Left lung (tissue), 10 donors: ENCODE data around the gene NT5C1A. TPM values are rescaled to one million over a fixed set of nuclear protein-coding genes. Genes with fewer than 3 reads are reported as not detected.

Experiments used
- ATAC-seq: fragments of 200-7000 bp; cut with Tn5 transposase; one replicate; pipeline ENCODE4 v1.9.1; 2020; ENCODE audit warnings: moderate library complexity
- DNase-seq, 4 donors: peaks; one replicate each; pipeline ENCODE4 v3.0.0-alpha.2; 2013 to 2020
- H3K27ac ChIP-seq, 2 donors: fragments of 200-600 bp; sonication (generic) in 1 of 2; one replicate each; pipeline versions ENCODE4 v1.5.0 to v1.8.0; 2020 to 2021
- H3K27me3 ChIP-seq, 2 donors: fragments of 200-600 bp; sonication (generic) in 1 of 2; one replicate each; pipeline versions ENCODE4 v1.5.0 to v1.8.0; 2020 to 2021
- H3K36me3 ChIP-seq, 2 donors: fragments of 200-600 bp; sonication (generic) in 1 of 2; one replicate each; pipeline versions ENCODE4 v1.5.0 to v1.8.0; 2020 to 2021
- H3K4me1 ChIP-seq, 2 donors: fragments of 200-600 bp; one replicate each; pipeline ENCODE4 v1.8.0; 2021
- H3K4me3 ChIP-seq, 2 donors: fragments of 200-600 bp; sonication (generic) in 1 of 2; one replicate each; pipeline versions ENCODE4 v1.5.0 to v1.8.0; 2020 to 2021; ENCODE audit warnings: mild to moderate bottlenecking in 1 of 2
- H3K9me3 ChIP-seq, 2 donors: fragments of 200-600 bp; sonication (generic) in 1 of 2; one replicate each; pipeline versions ENCODE4 v1.5.0 to v1.8.0; 2020 to 2021
- CTCF ChIP-seq, 2 donors: fragments of 200-600 bp; sonication (generic) in 1 of 2; IDR thresholded peaks; one replicate each; pipeline versions ENCODE4 v1.5.0 to v1.8.0; 2021; ENCODE audit warnings: antibody characterized with exemption in 2 of 2
- intact Hi-C, 2 donors: fragments of 100-400 bp; cut with DNase I; formaldehyde crosslinking; loops; one replicate each; pipeline versions ENCODE4 v1.11.2 to v1.14.2; 2022
- polyA plus RNA-seq, 6 donors: library from polyadenylated mRNA; unstranded; fragments of 120-200 nt; gene quantifications; one replicate each; pipeline ENCODE4 v1.2.1, GENCODE V29; 2013; ENCODE audit not compliant: insufficient read length in 6 of 6
- total RNA-seq, 2 donors: library from RNA; stranded (reverse); fragmentation: NEBNext Ultra II Directional; extraction: Animal tissue kit (Norgen Biotek cat#: 25700); gene quantifications; one replicate each; pipeline ENCODE4 v1.2.1, GENCODE V29; 2021
- donor health status: DM: no; HTN: yes; CAD: no.
- donor health status: DM: no; HTN: no; CAD: no.

The NT5C1A gene
- total and polyA plus RNA-seq, 8 donors: 0.21 to 8.9 (median 0.24) TPM; not detected in 3

- TF ChIP-seq CTCF (IDR thresholded peaks at IDR 0.05): no peak
- intact Hi-C loops: no loop called here
- Histone ChIP-seq H3K27ac (no peak overlapping the region), H3K4me3 (no peak overlapping the region), H3K27me3 (peaks cover 0 to 40% of the 10 kb centered on the region in 2 donors), H3K36me3 (no peaks in the 10 kb centered on the region), H3K4me1 (no peaks in the 10 kb centered on the region), H3K9me3 (no peaks in the 10 kb centered on the region)
- ATAC-seq: no peak
- no peak for DNase-seq
Measured at GRCh38 chr1:39713557-39713956, 41.6 kb upstream of the NT5C1A start.

GRCh38 chr1:39711966-39712340, 40.0 kb upstream of the NT5C1A start:
- Histone ChIP-seq H3K27ac (no peak overlapping the region), H3K9me3 (no peaks in the 10 kb centered on the region), H3K36me3 (no peaks in the 10 kb centered on the region), H3K27me3 (peaks cover 0 to 28% of the 10 kb centered on the region in 2 donors), H3K4me1 (no peaks in the 10 kb centered on the region), H3K4me3 (no peak overlapping the region)
- intact Hi-C loops: no loop called here
- DNase-seq (no peak), ATAC-seq (no peak)
- no peak for TF ChIP-seq CTCF (IDR thresholded peaks at IDR 0.05)

GRCh38 chr1:39711104-39711965, 39.4 kb upstream of the NT5C1A start:
- no peaks in the 10 kb centered on the region for H3K36me3 ChIP-seq
- DNase-seq (no peak), ATAC-seq (no peak)
- H3K27me3 ChIP-seq: peaks cover 0 to 25% of the 10 kb centered on the region in 2 donors
- no peak for TF ChIP-seq CTCF (IDR thresholded peaks at IDR 0.05)
- no peaks in the 10 kb centered on the region for H3K4me1 ChIP-seq
- no peak overlapping the region for H3K4me3 ChIP-seq
- intact Hi-C loops: no loop called here
- no peaks in the 10 kb centered on the region for H3K9me3 ChIP-seq
- H3K27ac ChIP-seq: no peak overlapping the region

- H3K36me3 ChIP-seq: no peaks in the 10 kb centered on the region
- intact Hi-C loops: no loop called here
- H3K27me3 ChIP-seq: peaks cover 0 to 7% of the 10 kb centered on the region in 2 donors
- no peak overlapping the region for H3K27ac ChIP-seq
- TF ChIP-seq CTCF (IDR thresholded peaks at IDR 0.05): no peak
- no peak for ATAC-seq
- H3K4me1 ChIP-seq: no peaks in the 10 kb centered on the region
- no peaks in the 10 kb centered on the region for H3K9me3 ChIP-seq
- H3K4me3 ChIP-seq: no peak overlapping the region
- DNase-seq: no peak
Measured at GRCh38 chr1:39707506-39707905, 35.6 kb upstream of the NT5C1A start.

- intact Hi-C loops: no loop called here
- ATAC-seq: no peak
- H3K27me3 ChIP-seq: peaks cover 0 to 1% of the 10 kb centered on the region in 2 donors
Measured at GRCh38 chr1:39704757-39705156, 32.9 kb upstream of the NT5C1A start.

More at GRCh38 chr1:39704757-39705156, 32.9 kb upstream of the NT5C1A start:
- no peaks in the 10 kb centered on the region for H3K36me3 ChIP-seq
- H3K27ac ChIP-seq: no peak overlapping the region
- no peak for TF ChIP-seq CTCF (IDR thresholded peaks at IDR 0.05)
- DNase-seq: no peak
- no peak overlapping the region for H3K4me3 ChIP-seq
- H3K4me1 ChIP-seq: peaks cover 0 to 18% of the 10 kb centered on the region in 2 donors
- H3K9me3 ChIP-seq: no peaks in the 10 kb centered on the region
